ENCODE results near the gene ARHGAP42. TPM values are rescaled to one million over a fixed set of nuclear protein-coding genes. Genes with fewer than 3 reads are reported as not detected.

Gene ARHGAP42
- total and polyA plus RNA-seq, 4 donors = 3.8 to 17.2 (median 12.0) TPM

- TF ChIP-seq ZBTB33 (IDR thresholded peaks at IDR 0.05) = no peak
- TF ChIP-seq MAX (IDR thresholded peaks at IDR 0.05) = no peak
- TF ChIP-seq ATF3 (IDR thresholded peaks at IDR 0.05) = no peak
- TF ChIP-seq HNF4G (IDR thresholded peaks at IDR 0.05) = no peak
- TF ChIP-seq TAF1 (conservative IDR thresholded peaks at IDR 0.05) = no peak
- no peak for TF ChIP-seq CTCF (IDR thresholded peaks at IDR 0.05; ENCODE audit: low read depth, low read length, missing input control)
- no peak for TF ChIP-seq NR2F2 (IDR thresholded peaks at IDR 0.05)
- no peak for TF ChIP-seq EGR1 (IDR thresholded peaks at IDR 0.05; ENCODE audit: low read depth in 2 of 2)
- no peak for TF ChIP-seq FOXA1 (IDR thresholded peaks at IDR 0.05)
- TF ChIP-seq JUND (IDR thresholded peaks at IDR 0.05) = no peak
- no peak for TF ChIP-seq SP1 (IDR thresholded peaks at IDR 0.05)
- TF ChIP-seq GABPA (IDR thresholded peaks at IDR 0.05 in 1 of 2, conservative IDR thresholded peaks at IDR 0.05 in 1 of 2) = no peak
- no peak for TF ChIP-seq REST (IDR thresholded peaks at IDR 0.05)
- no peak for TF ChIP-seq HNF4A (conservative IDR thresholded peaks at IDR 0.05)
- TF ChIP-seq YY1 (IDR thresholded peaks at IDR 0.05) = no peak
- no peak for TF ChIP-seq RXRA (IDR thresholded peaks at IDR 0.05)
- no peak for TF ChIP-seq RAD21 (IDR thresholded peaks at IDR 0.05)
- TF ChIP-seq FOXA2 (IDR thresholded peaks at IDR 0.05) = no peak
- 94% methylated on average over 2 of the region's 2 CpGs for WGBS
Measured at GRCh38 chr11:100837311-100837710, 150.2 kb downstream of the ARHGAP42 start.

More at GRCh38 chr11:100837311-100837710, 150.2 kb downstream of the ARHGAP42 start:
- no peak for DNase-seq (ENCODE audit: low spot score)
- Histone ChIP-seq H3K4me3 (ENCODE audit: low read depth in 1 of 3, low read length in 3 of 3) (no peak overlapping the region), H3K27ac (ENCODE audit: low read depth in 1 of 2, low read length in 2 of 2) (no peak overlapping the region), H3K4me1 (ENCODE audit: control insufficient read depth in 4 of 4, insufficient read depth in 4 of 4, low read length in 3 of 4) (peaks cover 3 to 35% (median 14%) of the 10 kb centered on the region in 4 donors), H3K9me3 (ENCODE audit: control insufficient read depth in 4 of 4, low read length in 3 of 4) (no peaks in the 10 kb centered on the region), H3K9ac (ENCODE audit: low read depth in 1 of 2, low read length in 2 of 2) (no peak overlapping the region), H3K27me3 (ENCODE audit: control insufficient read depth in 4 of 4, insufficient read depth in 4 of 4, low read length in 3 of 4) (no peaks in the 10 kb centered on the region), H3K36me3 (ENCODE audit: control insufficient read depth in 4 of 4, insufficient read depth in 3 of 4, low read depth in 1 of 4, low read length in 3 of 4) (no peaks in the 10 kb centered on the region)

Measured in liver (tissue), 9 donors.